GM18508 (cell line): Measurements from ENCODE around the gene CPB2.

Experiments
- ATAC-seq: cut with Tn5 transposase; IDR thresholded peaks from one replicate; pipeline ENCODE4 v1.9.1; 2021; ENCODE audit warnings: moderate number of reproducible peaks; ENCODE audit not compliant: insufficient read depth, unreplicated experiment

CPB2 gene

GRCh38 chr13:46010148-46010547 is 94.7 kb downstream of the CPB2 start:
- no peak for ATAC-seq

- ATAC-seq, result no peak
These were observed 96.2 kb downstream of the CPB2 start for GRCh38 chr13:46008631-46009030.

GRCh38 chr13:46006688-46007452 is 98.0 kb downstream of the CPB2 start:
- no peak for ATAC-seq

GRCh38 chr13:46004491-46004890 is 100.3 kb downstream of the CPB2 start:
- no peak for ATAC-seq
